Cardiac muscle cell (in vitro differentiated cells and primary cell): ENCODE results near the gene HMGXB4. TPM values are rescaled to one million over a fixed set of nuclear protein-coding genes. Genes with fewer than 3 reads are reported as not detected.

Experiments used
- DNase-seq, 2 donors: peaks; one replicate each; pipeline versions ENCODE4 v3.0.0 to v3.0.0-alpha.2; 2010 to 2017; ENCODE audit warnings: low read depth in 1 of 2, low spot score in 1 of 2
- H3K27ac ChIP-seq: fragments of 200-600 bp; sonication (generic); 2 replicates; pipeline ENCODE4 v1.5.1; 2016
- H3K27me3 ChIP-seq: fragments of 200-600 bp; sonication (generic); 2 replicates; pipeline ENCODE4 v1.6.0; 2016; ENCODE audit warnings: control low read depth
- H3K36me3 ChIP-seq: fragments of 200-600 bp; sonication (generic); 2 replicates; pipeline ENCODE4 v1.5.1; 2016; ENCODE audit warnings: control low read depth
- H3K4me1 ChIP-seq: fragments of 200-600 bp; sonication (generic); 2 replicates; pipeline ENCODE4 v1.8.1; 2017; ENCODE audit warnings: low read depth, mild to moderate bottlenecking, mixed run types
- H3K4me3 ChIP-seq: fragments of 200-600 bp; sonication (generic); 2 replicates; pipeline ENCODE4 v1.5.1; 2016; ENCODE audit warnings: mild to moderate bottlenecking
- H3K9me3 ChIP-seq: fragments of 200-600 bp; sonication (generic); 2 replicates; pipeline ENCODE4 v1.5.1; 2017; ENCODE audit warnings: low read depth, mild to moderate bottlenecking, control low read depth
- CTCF ChIP-seq: IDR thresholded peaks from 2 replicates; pipeline ENCODE4 v1.5.1; 2012; ENCODE audit warnings: low read depth, mild to moderate bottlenecking, low read length
- polyA plus RNA-seq: library from polyadenylated mRNA; unstranded; fragments of >200 nt; fragmentation: Nextera tagmentation; extraction: Ambion mirVana; gene quantifications from 2 replicates; pipeline ENCODE4 v1.2.1, GENCODE V29; 2016
- total RNA-seq: library from RNA; depleted of rRNA; stranded (reverse); fragments of >200 nt; gene quantifications from 2 replicates; pipeline ENCODE4 v1.2.3, GENCODE V29; 2016

The HMGXB4 gene
- total and polyA plus RNA-seq, 2 experiments from 2014 or later: 16.8 to 17.7 TPM

- Histone ChIP-seq H3K4me3 (peak within 1 kb of the TSS; percentile 64), H3K27ac (peak within 1 kb of the TSS; percentile 92), H3K9me3 (no peaks in the 10 kb centered on the region), H3K27me3 (no peaks in the 10 kb centered on the region), H3K36me3 (peaks cover 3% of the 10 kb centered on the region), H3K4me1 (peaks cover 12% of the 10 kb centered on the region)
- TF ChIP-seq CTCF: no peak
- DNase-seq: peak; percentile 98 to 99
Measured at GRCh38 chr22:35299673-35300499, 42.6 kb downstream of the HMGXB4 start, which contains the start of gene TOM1. Gene TOM1, plus strand, starts transcription at chr22:35299894. Its CDS starts 35 bp downstream, at chr22:35299929.

GRCh38 chr22:35301372-35301874 is 44.1 kb downstream of the HMGXB4 start:
- no peaks in the 10 kb centered on the region for H3K9me3 ChIP-seq
- H3K27ac ChIP-seq: no peak overlapping the region

GRCh38 chr22:35303029-35303624 is 45.8 kb downstream of the HMGXB4 start:
- H3K36me3 ChIP-seq: no peaks in the 10 kb centered on the region
- no peak overlapping the region for H3K4me3 ChIP-seq
- peaks cover 21% of the 10 kb centered on the region for H3K4me1 ChIP-seq
- no peak for DNase-seq
- no peaks in the 10 kb centered on the region for H3K9me3 ChIP-seq
- H3K27me3 ChIP-seq: no peaks in the 10 kb centered on the region
- TF ChIP-seq CTCF: no peak
- no peak overlapping the region for H3K27ac ChIP-seq

More at GRCh38 chr22:35301372-35301874, 44.1 kb downstream of the HMGXB4 start:
- peak in 1 of 2 donors; percentile 99 for DNase-seq
- Histone ChIP-seq H3K27me3 (no peaks in the 10 kb centered on the region), H3K4me1 (peaks cover 17% of the 10 kb centered on the region), H3K4me3 (no peak overlapping the region), H3K36me3 (no peaks in the 10 kb centered on the region)
- TF ChIP-seq CTCF: no peak

- Histone ChIP-seq H3K27me3 (no peaks in the 10 kb centered on the region), H3K4me3 (no peak overlapping the region), H3K9me3 (no peaks in the 10 kb centered on the region), H3K36me3 (no peaks in the 10 kb centered on the region), H3K27ac (peak overlapping the region; percentile 63), H3K4me1 (peaks cover 18% of the 10 kb centered on the region)
- no peak for TF ChIP-seq CTCF
- DNase-seq: no peak
Measured at GRCh38 chr22:35305525-35306070, 48.3 kb downstream of the HMGXB4 start.

- no peak overlapping the region for H3K4me3 ChIP-seq
- peak in 1 of 2 donors; percentile 32 for DNase-seq
- TF ChIP-seq CTCF: no peak
- H3K9me3 ChIP-seq: no peaks in the 10 kb centered on the region
- peak overlapping the region; percentile 63 for H3K27ac ChIP-seq
- H3K27me3 ChIP-seq: no peaks in the 10 kb centered on the region
- H3K36me3 ChIP-seq: no peaks in the 10 kb centered on the region
- peaks cover 21% of the 10 kb centered on the region for H3K4me1 ChIP-seq
Measured at GRCh38 chr22:35306350-35306967, 49.2 kb downstream of the HMGXB4 start.
